Panc1 (cell line): ENCODE measurements around the gene MCM3AP. TPM values are rescaled to one million over a fixed set of nuclear protein-coding genes. Genes with fewer than 3 reads are reported as not detected.

ENCODE experiments used
- ATAC-seq: fragments of 200-7000 bp; cut with Tn5 transposase; 2 replicates; pipeline ENCODE4 v1.9.1; 2020; ENCODE audit warnings: mild to moderate bottlenecking, moderate library complexity
- BruUV-seq: library from RNA; stranded (reverse); fragments of 400-500 nt; replicated peaks from 2 replicates; lab custom pipeline; 2021; lab: Mats Ljungman, UMichigan
- CTCF ChIA-PET: fragments of 300-600 bp; sonication (Branson Sonifier 250); formaldehyde crosslinking; loops from one replicate; lab custom pipeline; 2022; ENCODE audit warnings: antibody characterized with exemption; lab: Charles Lee
- POLR2A ChIA-PET: fragments of 300-600 bp; sonication (Branson Sonifier 250); formaldehyde crosslinking; loops from one replicate; lab custom pipeline; 2022; ENCODE audit warnings: antibody characterized with exemption; lab: Charles Lee
- DNase-seq: peaks from one replicate; pipeline ENCODE4 v3.0.0-alpha.2; 2010; ENCODE audit warnings: low read depth, low spot score
- H3K27ac ChIP-seq: 2 replicates; pipeline ENCODE4 v1.5.1; 2011; ENCODE audit warnings: mild to moderate bottlenecking, low read length, inconsistent platforms
- H3K27me3 ChIP-seq: fragments of 200-500 bp; sonication (Bioruptor generic); 2 replicates; pipeline ENCODE4 v1.6.0; 2014; ENCODE audit warnings: low read length, inconsistent platforms; ENCODE audit not compliant: control insufficient read depth, insufficient read depth
- H3K36me3 ChIP-seq: fragments of 200-500 bp; sonication (Bioruptor generic); 2 replicates; pipeline ENCODE4 v1.5.1; 2014; ENCODE audit warnings: inconsistent platforms, mild to moderate bottlenecking, low read length, moderate library complexity; ENCODE audit not compliant: control insufficient read depth, insufficient read depth
- H3K4me1 ChIP-seq: 2 replicates; pipeline ENCODE4 v1.5.1; 2011; ENCODE audit warnings: inconsistent platforms, mild to moderate bottlenecking, low read length, moderate library complexity; ENCODE audit not compliant: control insufficient read depth, insufficient read depth
- H3K4me3 ChIP-seq, 2 experiments: 2 replicates each; pipeline ENCODE4 v1.5.1; 2011 to 2012; ENCODE audit warnings: low read depth in 2 of 2, low read length in 2 of 2, mild to moderate bottlenecking in 2 of 2, inconsistent platforms in 1 of 2, moderate library complexity in 1 of 2
- H3K9me3 ChIP-seq: fragments of 200-500 bp; sonication (Bioruptor generic); 2 replicates; pipeline ENCODE4 v1.5.1; 2014; ENCODE audit warnings: low read depth, mild to moderate bottlenecking, inconsistent platforms, low read length, moderate library complexity; ENCODE audit not compliant: control insufficient read depth, insufficient read depth
- CTCF ChIP-seq: fragments of 450-650 bp; IDR thresholded peaks from 2 replicates; pipeline ENCODE4 v1.5.1; 2017; ENCODE audit warnings: mild to moderate bottlenecking
- POLR2AphosphoS5 ChIP-seq: IDR thresholded peaks from 2 replicates; pipeline ENCODE4 v1.6.1; 2012; ENCODE audit warnings: mild to moderate bottlenecking, low read depth, low read length, moderate library complexity
- SIN3A ChIP-seq: IDR thresholded peaks from 2 replicates; pipeline ENCODE4 v1.6.1; 2012; ENCODE audit warnings: low read depth, mild to moderate bottlenecking, low read length, moderate library complexity, borderline replicate concordance; ENCODE audit not compliant: insufficient read depth
- TCF7L2 ChIP-seq: IDR thresholded peaks from 2 replicates; pipeline ENCODE4 v1.6.1; 2011; ENCODE audit warnings: mild to moderate bottlenecking, low read depth, low read length, inconsistent platforms
- in situ Hi-C: cut with HindIII; loops from 2 replicates; pipeline ENCODE4 v1.10.0; 2016; ENCODE audit warnings: low sequenced_read_pairs, low pct_unique_long_range_greater_than_20kb
- intact Hi-C: fragments of 100-400 bp; cut with micrococcal nuclease; formaldehyde crosslinking; loops from one replicate; pipeline ENCODE4 v1.10.0; 2022; ENCODE audit not compliant: unreplicated experiment
- total RNA-seq: library from RNA; stranded (reverse); gene quantifications from one replicate; pipeline ENCODE4 v1.2.1, GENCODE V29; 2021; ENCODE audit not compliant: unreplicated experiment
- TF ChIP-seq, protein P1 (sequence below), 2 experiments: IDR thresholded peaks; 2 replicates each; pipeline ENCODE4 v1.6.1; 2011 to 2012; ENCODE audit warnings: low read depth in 2 of 2, control low read depth in 1 of 2, low read length in 1 of 2, mild to moderate bottlenecking in 1 of 2, moderate library complexity in 1 of 2; ENCODE audit not compliant: insufficient read depth in 1 of 2

Gene MCM3AP
- total RNA-seq, 1 experiment from 2014 or later = 95.0 TPM

GRCh38 chr21:46190491-46191131 is 94.8 kb downstream of the MCM3AP start:
- TF ChIP-seq TCF7L2 = no peak
- TF ChIP-seq, protein P1, sequence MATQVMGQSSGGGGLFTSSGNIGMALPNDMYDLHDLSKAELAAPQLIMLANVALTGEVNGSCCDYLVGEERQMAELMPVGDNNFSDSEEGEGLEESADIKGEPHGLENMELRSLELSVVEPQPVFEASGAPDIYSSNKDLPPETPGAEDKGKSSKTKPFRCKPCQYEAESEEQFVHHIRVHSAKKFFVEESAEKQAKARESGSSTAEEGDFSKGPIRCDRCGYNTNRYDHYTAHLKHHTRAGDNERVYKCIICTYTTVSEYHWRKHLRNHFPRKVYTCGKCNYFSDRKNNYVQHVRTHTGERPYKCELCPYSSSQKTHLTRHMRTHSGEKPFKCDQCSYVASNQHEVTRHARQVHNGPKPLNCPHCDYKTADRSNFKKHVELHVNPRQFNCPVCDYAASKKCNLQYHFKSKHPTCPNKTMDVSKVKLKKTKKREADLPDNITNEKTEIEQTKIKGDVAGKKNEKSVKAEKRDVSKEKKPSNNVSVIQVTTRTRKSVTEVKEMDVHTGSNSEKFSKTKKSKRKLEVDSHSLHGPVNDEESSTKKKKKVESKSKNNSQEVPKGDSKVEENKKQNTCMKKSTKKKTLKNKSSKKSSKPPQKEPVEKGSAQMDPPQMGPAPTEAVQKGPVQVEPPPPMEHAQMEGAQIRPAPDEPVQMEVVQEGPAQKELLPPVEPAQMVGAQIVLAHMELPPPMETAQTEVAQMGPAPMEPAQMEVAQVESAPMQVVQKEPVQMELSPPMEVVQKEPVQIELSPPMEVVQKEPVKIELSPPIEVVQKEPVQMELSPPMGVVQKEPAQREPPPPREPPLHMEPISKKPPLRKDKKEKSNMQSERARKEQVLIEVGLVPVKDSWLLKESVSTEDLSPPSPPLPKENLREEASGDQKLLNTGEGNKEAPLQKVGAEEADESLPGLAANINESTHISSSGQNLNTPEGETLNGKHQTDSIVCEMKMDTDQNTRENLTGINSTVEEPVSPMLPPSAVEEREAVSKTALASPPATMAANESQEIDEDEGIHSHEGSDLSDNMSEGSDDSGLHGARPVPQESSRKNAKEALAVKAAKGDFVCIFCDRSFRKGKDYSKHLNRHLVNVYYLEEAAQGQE (IDR thresholded peaks at IDR 0.05; ENCODE audit: insufficient read depth in 1 of 2, low read depth in 2 of 2, low read length in 1 of 2) = no peak
- TF ChIP-seq SIN3A = no peak
- no peak for TF ChIP-seq CTCF
- TF ChIP-seq POLR2AphosphoS5 = no peak
- Histone ChIP-seq H3K36me3 (no peaks in the 10 kb centered on the region), H3K4me3 (no peak overlapping the region), H3K27me3 (no peaks in the 10 kb centered on the region), H3K27ac (no peak overlapping the region), H3K9me3 (no peaks in the 10 kb centered on the region), H3K4me1 (peaks cover 5% of the 10 kb centered on the region; the same call in 1 of the 2 replicates)
- ChIA-PET POLR2A (no interaction called here), CTCF (no interaction called here)
- in situ Hi-C loops = no loop called here
- intact Hi-C loops = no loop called here
- TSS peak; percentile 74 for BruUV-seq
- no peak for DNase-seq
- ATAC-seq = no peak

GRCh38 chr21:46189959-46190490 is 95.4 kb downstream of the MCM3AP start:
- H3K27me3 ChIP-seq = no peaks in the 10 kb centered on the region
- H3K9me3 ChIP-seq = no peaks in the 10 kb centered on the region
- H3K36me3 ChIP-seq = no peaks in the 10 kb centered on the region
- ChIA-PET CTCF (no interaction called here), POLR2A (no interaction called here)
- BruUV-seq = no TSS peak
- ATAC-seq (no peak), DNase-seq (no peak)
- no peak for TF ChIP-seq TCF7L2
- TF ChIP-seq POLR2AphosphoS5 = no peak
- TF ChIP-seq, protein P1 (IDR thresholded peaks at IDR 0.05; ENCODE audit: insufficient read depth in 1 of 2, low read depth in 2 of 2, low read length in 1 of 2) = no peak
- no peak for TF ChIP-seq SIN3A
- TF ChIP-seq CTCF = no peak
- intact Hi-C loops = no loop called here
- no peak overlapping the region for H3K27ac ChIP-seq
- in situ Hi-C loops = no loop called here
- H3K4me1 ChIP-seq = peaks cover 5% of the 10 kb centered on the region; the same call in 1 of the 2 replicates
- no peak overlapping the region for H3K4me3 ChIP-seq
